ENCODE results near the gene DCLK1. TPM values are rescaled to one million over a fixed set of nuclear protein-coding genes. Genes with fewer than 3 reads are reported as not detected.

Gene DCLK1
- total RNA-seq, 4 donors from 2014 or later, result 3.8 to 10.0 (median 8.2) TPM

- Histone ChIP-seq H3K27me3 (no peaks in the 10 kb centered on the region), H3K27ac (peak overlapping the region; percentile 21 to 57 (median 38)), H3K4me3 (no peak overlapping the region), H3K9me3 (no peaks in the 10 kb centered on the region), H3K4me1 (peaks cover 20 to 30% of the 10 kb centered on the region in 2 donors), H3K36me3 (no peaks in the 10 kb centered on the region)
- ATAC-seq, result no peak
- intact Hi-C loops (cut with DNase I; ENCODE audit: low total_unique reads) (no loop called here), in situ Hi-C loops (cut with MboI; ENCODE audit: low sequenced_read_pairs in 4 of 4) (loop anchor here in 3 of 4 donors (10.0 to 25.0 kb wide), 4 partner anchors 231 to 481 kb away; partner anchors contain the start of gene MAB21L1 (in 3 of the 3))
- no peak for TF ChIP-seq POLR2A (IDR thresholded peaks at IDR 0.05)
- TF ChIP-seq CTCF (IDR thresholded peaks at IDR 0.05 in 4 of 5, conservative IDR thresholded peaks at IDR 0.05 in 1 of 5), result no peak
- no peak for DNase-seq
Observed at GRCh38 chr13:35956074-35956473, 175.1 kb downstream of the DCLK1 start.

GRCh38 chr13:35954207-35954560, 177.0 kb downstream of the DCLK1 start:
- no peak for TF ChIP-seq POLR2A (IDR thresholded peaks at IDR 0.05)
- intact Hi-C loops (cut with DNase I; ENCODE audit: low total_unique reads), result loop anchor here (5.0 kb wide), 2 partner anchors 137 to 232 kb away; no protein-coding TSS in a partner anchor
- Histone ChIP-seq H3K27ac (peak overlapping the region in 1 of 4 donors; percentile 20), H3K9me3 (no peaks in the 10 kb centered on the region), H3K4me1 (peaks cover 20 to 30% of the 10 kb centered on the region in 2 donors), H3K36me3 (no peaks in the 10 kb centered on the region), H3K4me3 (no peak overlapping the region), H3K27me3 (no peaks in the 10 kb centered on the region)
- DNase-seq, result no peak
- ATAC-seq, result no peak
- in situ Hi-C loops (cut with MboI; ENCODE audit: low sequenced_read_pairs in 4 of 4), result loop anchor here in 3 of 4 donors (10.0 to 25.0 kb wide), 4 partner anchors 229 to 479 kb away; partner anchors contain the start of gene MAB21L1 (in 3 of the 3)

GRCh38 chr13:35953537-35954206, 177.5 kb downstream of the DCLK1 start:
- Histone ChIP-seq H3K27me3 (no peaks in the 10 kb centered on the region), H3K36me3 (no peaks in the 10 kb centered on the region), H3K27ac (peak overlapping the region in 2 of 4 donors; percentile 19 to 20), H3K9me3 (no peaks in the 10 kb centered on the region), H3K4me1 (peaks cover 20 to 30% of the 10 kb centered on the region in 2 donors), H3K4me3 (peak overlapping the region in 1 of 4 donors; percentile 25)
- intact Hi-C loops (cut with DNase I; ENCODE audit: low total_unique reads), result loop anchor here (1.0 to 5.0 kb wide), 3 partner anchors 136 to 323 kb away; no protein-coding TSS in a partner anchor
- DNase-seq, result peak; percentile 65 to 83
- TF ChIP-seq CTCF (IDR thresholded peaks at IDR 0.05 in 4 of 5, conservative IDR thresholded peaks at IDR 0.05 in 1 of 5) (peak in 3 of 5 experiments; percentile 39 to 57 (median 48)), POLR2A (IDR thresholded peaks at IDR 0.05) (no peak)
- in situ Hi-C loops (cut with MboI; ENCODE audit: low sequenced_read_pairs in 4 of 4), result loop anchor here in 3 of 4 donors (10.0 to 25.0 kb wide), 4 partner anchors 229 to 479 kb away; partner anchors contain the start of gene MAB21L1 (in 3 of the 3)
- ATAC-seq, result peak; percentile 88 to 90

- H3K4me3 ChIP-seq, result no peak overlapping the region
- in situ Hi-C loops (cut with MboI; ENCODE audit: low sequenced_read_pairs in 4 of 4) (loop anchor here in 1 of 4 donors (10.0 kb wide), 1 partner anchor 63 kb away; no protein-coding TSS in a partner anchor), intact Hi-C loops (cut with DNase I; ENCODE audit: low total_unique reads) (no loop called here)
- ATAC-seq (no peak), DNase-seq (no peak)
- TF ChIP-seq POLR2A (IDR thresholded peaks at IDR 0.05), result no peak
- TF ChIP-seq CTCF (IDR thresholded peaks at IDR 0.05 in 4 of 5, conservative IDR thresholded peaks at IDR 0.05 in 1 of 5), result no peak
- H3K4me1 ChIP-seq, result no peaks in the 10 kb centered on the region
- no peak overlapping the region for H3K27ac ChIP-seq
- H3K27me3 ChIP-seq, result no peaks in the 10 kb centered on the region
- H3K9me3 ChIP-seq, result no peaks in the 10 kb centered on the region
- H3K36me3 ChIP-seq, result no peaks in the 10 kb centered on the region
Observed at GRCh38 chr13:35947315-35947714, 183.9 kb downstream of the DCLK1 start.

- TF ChIP-seq POLR2A (IDR thresholded peaks at IDR 0.05) (no peak), CTCF (IDR thresholded peaks at IDR 0.05 in 4 of 5, conservative IDR thresholded peaks at IDR 0.05 in 1 of 5) (no peak)
- no peaks in the 10 kb centered on the region for H3K4me1 ChIP-seq
- H3K27ac ChIP-seq, result no peak overlapping the region
- in situ Hi-C loops (cut with MboI; ENCODE audit: low sequenced_read_pairs in 4 of 4) (loop anchor here in 1 of 4 donors (10.0 kb wide), 1 partner anchor 61 kb away; no protein-coding TSS in a partner anchor), intact Hi-C loops (cut with DNase I; ENCODE audit: low total_unique reads) (no loop called here)
- H3K4me3 ChIP-seq, result no peak overlapping the region
- H3K9me3 ChIP-seq, result no peaks in the 10 kb centered on the region
- DNase-seq (no peak), ATAC-seq (no peak)
- no peaks in the 10 kb centered on the region for H3K36me3 ChIP-seq
- no peaks in the 10 kb centered on the region for H3K27me3 ChIP-seq
Observed at GRCh38 chr13:35945368-35945767, 185.8 kb downstream of the DCLK1 start.

Measured in gastrocnemius medialis (tissue), 4 donors.